OCI-LY3 (cell line): ENCODE measurements around the gene PRRC1.

Source experiments
- H2AFZ ChIP-seq: fragments of 200-600, 300-600 bp; shearing (Covaris generic); 2 replicates; pipeline ENCODE4 v1.6.0; 2014; ENCODE audit warnings: antibody characterized with exemption, low read depth, low read length
- H3K27ac ChIP-seq: fragments of 200-600, 300-600 bp; sonication (generic); 2 replicates; pipeline ENCODE4 v1.5.1; 2014; ENCODE audit warnings: mild to moderate bottlenecking, low read length, moderate library complexity, mixed read lengths
- H3K27me3 ChIP-seq: fragments of 200-600, 300-600 bp; sonication (generic); 2 replicates; pipeline ENCODE4 v1.6.1; 2014; ENCODE audit warnings: low read depth, low read length, mixed read lengths
- H3K36me3 ChIP-seq: fragments of 200-600, 300-600 bp; sonication (generic); replicated peaks from 2 replicates; pipeline ENCODE3; 2014; ENCODE audit warnings: low read depth, low read length, mixed read lengths
- H3K4me1 ChIP-seq: fragments of 300-600, 200-600 bp; sonication (generic); 2 replicates; pipeline ENCODE4 v1.6.1; 2014; ENCODE audit warnings: low read length, mixed read lengths
- H3K4me2 ChIP-seq: fragments of 200-600, 300-600 bp; sonication (generic); 2 replicates; pipeline ENCODE4 v1.6.1; 2014; ENCODE audit warnings: low read length, mixed read lengths
- H3K4me3 ChIP-seq: fragments of 300-600, 200-600 bp; sonication (generic); 2 replicates; pipeline ENCODE4 v1.5.1; 2014; ENCODE audit warnings: antibody characterized with exemption, mild to moderate bottlenecking, low read length, moderate library complexity
- H3K79me2 ChIP-seq: fragments of 300-600, 200-600 bp; shearing (Covaris generic); 2 replicates; pipeline ENCODE4 v1.6.1; 2014; ENCODE audit warnings: mild to moderate bottlenecking, low read length, mixed read lengths
- H3K9ac ChIP-seq: fragments of 300-600, 200-600 bp; shearing (Covaris generic); 2 replicates; pipeline ENCODE4 v1.6.0; 2014; ENCODE audit warnings: mild to moderate bottlenecking, low read length, moderate library complexity
- H3K9me3 ChIP-seq: fragments of 200-600, 300-600 bp; shearing (Covaris generic); 2 replicates; pipeline ENCODE4 v1.6.1; 2014; ENCODE audit warnings: low read length, mixed read lengths; ENCODE audit not compliant: insufficient read depth
- H4K20me1 ChIP-seq: fragments of 200-600, 300-600 bp; sonication (generic); 2 replicates; pipeline ENCODE4 v1.6.1; 2016; ENCODE audit warnings: low read length, mixed read lengths; ENCODE audit not compliant: insufficient read depth
- EZH2phosphoT487 ChIP-seq: fragments of 200-600 bp; shearing (Covaris generic); IDR thresholded peaks from 2 replicates; pipeline ENCODE4 v1.6.1; 2018; ENCODE audit warnings: antibody characterized with exemption, mixed run types, low read depth
- TF ChIP-seq, protein P1 (sequence below): fragments of 200-600, 300-600 bp; sonication (generic); IDR thresholded peaks from 2 replicates; pipeline ENCODE4 v1.5.1; 2014; ENCODE audit warnings: antibody characterized with exemption, low read length, low read depth

PRRC1 gene

DNA sequence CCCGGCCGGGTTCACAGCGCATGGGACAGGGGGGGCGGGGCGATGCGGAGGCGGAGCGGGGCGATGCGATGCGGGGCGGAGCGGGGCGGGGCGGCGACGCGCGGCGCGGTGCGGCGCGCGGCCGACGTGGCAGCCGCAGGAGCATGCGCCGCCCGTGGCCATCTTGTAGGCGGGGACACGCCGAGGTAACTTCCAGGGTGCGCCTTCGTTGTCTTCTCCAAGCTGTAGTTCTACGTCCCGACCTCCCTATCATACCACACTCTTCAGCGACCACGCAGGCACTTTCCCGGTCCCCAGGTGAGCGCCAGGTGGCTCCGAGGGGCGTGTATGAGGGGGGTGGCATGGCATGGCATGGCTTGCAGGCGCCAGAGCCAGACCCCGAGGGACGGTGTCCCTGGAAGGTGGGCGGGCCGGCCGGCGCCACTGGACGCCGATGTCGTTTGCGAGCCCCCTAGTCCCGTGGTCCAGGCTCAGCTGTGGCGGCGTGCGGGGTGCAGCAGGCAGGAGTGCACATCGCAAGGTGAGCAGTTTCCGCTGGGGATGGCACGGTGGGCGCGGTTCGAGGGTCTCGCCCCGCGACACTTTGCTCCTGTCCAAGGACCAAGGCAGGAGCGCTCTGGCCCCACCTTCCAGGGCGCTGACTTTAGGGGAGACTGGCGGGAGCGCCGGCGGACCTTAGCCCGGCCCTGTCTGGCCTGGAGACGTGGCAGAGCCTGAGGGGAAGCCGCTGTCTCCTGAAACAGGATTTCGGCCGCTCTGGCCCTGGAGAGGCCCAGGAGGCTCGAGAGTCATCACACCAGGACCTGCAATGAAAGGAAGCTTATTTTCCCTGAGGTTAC, at the start of gene PRRC1:
Gene PRRC1, plus strand, starts transcription at position 161 of the 839 bp plus-strand sequence. CDS start 5,840 bp downstream, outside the sequence.
- Histone ChIP-seq H3K4me2 (peak within 1 kb of the TSS; percentile 89), H3K9ac (peak within 1 kb of the TSS; percentile 98), H3K36me3 (peaks cover 35% of the 10 kb centered on the region), H4K20me1 (peaks cover 15% of the 10 kb centered on the region), H3K79me2 (peaks cover 51% of the 10 kb centered on the region), H3K27ac (peak within 1 kb of the TSS; percentile 74), H3K4me1 (no peaks in the 10 kb centered on the region), H3K4me3 (peak within 1 kb of the TSS; percentile 100), H3K27me3 (no peaks in the 10 kb centered on the region), H2AFZ (peak within 1 kb of the TSS; percentile 98), H3K9me3 (peaks cover 12% of the 10 kb centered on the region; the same call in 1 of the 2 replicates)
- TF ChIP-seq, protein P1, sequence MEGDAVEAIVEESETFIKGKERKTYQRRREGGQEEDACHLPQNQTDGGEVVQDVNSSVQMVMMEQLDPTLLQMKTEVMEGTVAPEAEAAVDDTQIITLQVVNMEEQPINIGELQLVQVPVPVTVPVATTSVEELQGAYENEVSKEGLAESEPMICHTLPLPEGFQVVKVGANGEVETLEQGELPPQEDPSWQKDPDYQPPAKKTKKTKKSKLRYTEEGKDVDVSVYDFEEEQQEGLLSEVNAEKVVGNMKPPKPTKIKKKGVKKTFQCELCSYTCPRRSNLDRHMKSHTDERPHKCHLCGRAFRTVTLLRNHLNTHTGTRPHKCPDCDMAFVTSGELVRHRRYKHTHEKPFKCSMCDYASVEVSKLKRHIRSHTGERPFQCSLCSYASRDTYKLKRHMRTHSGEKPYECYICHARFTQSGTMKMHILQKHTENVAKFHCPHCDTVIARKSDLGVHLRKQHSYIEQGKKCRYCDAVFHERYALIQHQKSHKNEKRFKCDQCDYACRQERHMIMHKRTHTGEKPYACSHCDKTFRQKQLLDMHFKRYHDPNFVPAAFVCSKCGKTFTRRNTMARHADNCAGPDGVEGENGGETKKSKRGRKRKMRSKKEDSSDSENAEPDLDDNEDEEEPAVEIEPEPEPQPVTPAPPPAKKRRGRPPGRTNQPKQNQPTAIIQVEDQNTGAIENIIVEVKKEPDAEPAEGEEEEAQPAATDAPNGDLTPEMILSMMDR, result no peak
- no peak for TF ChIP-seq EZH2phosphoT487

DNA sequence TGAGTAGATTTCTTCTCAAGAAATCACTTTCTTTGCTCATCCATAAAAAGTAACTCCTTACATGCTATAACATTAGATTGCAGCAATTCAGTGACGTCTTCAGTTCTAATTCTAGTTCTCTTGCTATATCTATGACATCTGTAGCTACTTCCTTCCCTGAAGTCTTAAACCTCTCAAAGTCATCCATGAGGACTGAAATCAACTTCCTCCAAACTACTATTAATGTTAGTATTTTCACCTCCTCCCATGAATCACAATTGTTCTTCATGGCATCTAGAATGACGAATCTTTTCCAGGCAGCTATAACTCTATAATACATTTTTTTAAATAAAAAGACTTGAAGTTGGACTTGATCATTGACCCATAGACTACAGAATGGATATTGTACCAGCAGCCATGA, 46.2 kb upstream of the PRRC1 start:
- Histone ChIP-seq H3K36me3 (no peaks in the 10 kb centered on the region), H3K27me3 (no peaks in the 10 kb centered on the region), H3K27ac (no peak overlapping the region), H3K79me2 (no peaks in the 10 kb centered on the region), H4K20me1 (no peaks in the 10 kb centered on the region), H3K9me3 (no peaks in the 10 kb centered on the region), H3K4me2 (no peak overlapping the region), H3K9ac (no peak overlapping the region), H3K4me3 (no peak overlapping the region), H3K4me1 (no peaks in the 10 kb centered on the region), H2AFZ (no peak overlapping the region)
- no peak for TF ChIP-seq EZH2phosphoT487
- TF ChIP-seq, protein P1, result no peak

DNA sequence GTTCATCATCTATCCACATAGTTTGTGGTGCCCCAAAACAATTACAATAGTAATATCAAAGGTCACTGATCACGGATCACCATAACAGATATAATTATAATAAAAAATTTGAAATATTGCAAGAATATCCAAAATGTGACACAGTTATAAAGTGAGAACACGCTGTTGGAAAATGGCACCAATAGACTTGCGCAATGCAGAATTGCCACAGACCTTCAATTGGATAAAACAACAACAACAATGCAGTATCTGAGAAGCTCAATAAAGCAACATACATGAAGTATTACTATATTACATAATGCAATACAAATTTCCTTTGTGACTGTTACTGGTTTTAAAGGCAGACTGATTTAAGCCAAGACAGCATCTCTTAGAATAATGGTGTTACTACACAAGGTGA, 44.7 kb upstream of the PRRC1 start:
- TF ChIP-seq, protein P1, result no peak
- no peak for TF ChIP-seq EZH2phosphoT487
- Histone ChIP-seq H3K27me3 (no peaks in the 10 kb centered on the region), H2AFZ (no peak overlapping the region), H3K9ac (no peak overlapping the region), H3K4me2 (no peak overlapping the region), H3K9me3 (no peaks in the 10 kb centered on the region), H3K36me3 (no peaks in the 10 kb centered on the region), H3K4me1 (no peaks in the 10 kb centered on the region), H4K20me1 (no peaks in the 10 kb centered on the region), H3K27ac (no peak overlapping the region), H3K4me3 (no peak overlapping the region), H3K79me2 (no peaks in the 10 kb centered on the region)

DNA sequence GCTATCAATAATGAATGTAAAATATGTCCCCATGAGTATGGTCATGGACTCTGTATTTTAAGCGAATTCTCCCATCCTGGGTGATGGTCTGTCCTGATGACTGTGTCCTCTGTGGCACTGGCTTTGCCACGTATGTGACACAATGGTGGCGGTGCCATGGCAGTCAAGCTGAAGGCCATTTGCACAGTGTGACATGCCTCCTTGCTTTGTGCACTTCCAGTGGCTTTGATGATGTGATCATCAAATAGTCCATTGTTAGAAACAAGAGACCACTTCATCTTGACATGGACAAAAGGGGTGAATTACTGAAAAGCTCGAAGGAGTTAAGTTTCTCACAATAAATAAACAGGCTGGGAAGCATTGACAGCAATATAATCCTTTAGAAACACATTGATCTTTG, 31.0 kb upstream of the PRRC1 start:
- TF ChIP-seq EZH2phosphoT487, result no peak
- no peaks in the 10 kb centered on the region for H4K20me1 ChIP-seq
- H3K9me3 ChIP-seq, result no peaks in the 10 kb centered on the region
- no peak overlapping the region for H3K4me3 ChIP-seq
- H3K27ac ChIP-seq, result no peak overlapping the region
- no peaks in the 10 kb centered on the region for H3K79me2 ChIP-seq
- no peak overlapping the region for H2AFZ ChIP-seq
- H3K9ac ChIP-seq, result no peak overlapping the region
- H3K4me1 ChIP-seq, result no peaks in the 10 kb centered on the region
- 0 out of 2 replicates have a peak, but pooled peaks cover 3% of the 10 kb centered on the region for H3K27me3 ChIP-seq
- H3K36me3 ChIP-seq, result no peaks in the 10 kb centered on the region
- no peak overlapping the region for H3K4me2 ChIP-seq
